ENCODE results near the gene CENPW.

CENPW gene

DNA sequence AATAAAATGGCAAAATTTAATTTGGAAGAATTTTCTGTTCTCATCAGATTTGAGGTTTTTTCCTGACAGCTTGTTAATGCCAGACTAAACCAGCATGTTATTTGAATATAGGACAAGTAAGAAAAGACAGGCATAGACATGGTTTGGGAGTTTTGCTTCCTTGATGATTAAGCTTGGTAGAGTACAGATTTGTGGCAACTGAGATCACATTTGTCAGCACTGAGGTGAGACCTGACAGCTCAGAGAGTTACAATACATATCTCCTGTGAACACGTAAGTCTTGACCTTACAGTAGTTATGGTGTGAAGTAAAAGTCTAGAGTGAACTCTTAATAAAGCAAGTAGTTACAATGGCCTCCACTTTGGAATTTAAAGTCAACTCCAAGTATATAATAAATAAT lies 34.5 kb downstream of the CENPW start:
- DNase-seq: no peak

GRCh38 chr6:126376682-126377081 lies 36.8 kb downstream of the CENPW start:
- DNase-seq: no peak

DNA sequence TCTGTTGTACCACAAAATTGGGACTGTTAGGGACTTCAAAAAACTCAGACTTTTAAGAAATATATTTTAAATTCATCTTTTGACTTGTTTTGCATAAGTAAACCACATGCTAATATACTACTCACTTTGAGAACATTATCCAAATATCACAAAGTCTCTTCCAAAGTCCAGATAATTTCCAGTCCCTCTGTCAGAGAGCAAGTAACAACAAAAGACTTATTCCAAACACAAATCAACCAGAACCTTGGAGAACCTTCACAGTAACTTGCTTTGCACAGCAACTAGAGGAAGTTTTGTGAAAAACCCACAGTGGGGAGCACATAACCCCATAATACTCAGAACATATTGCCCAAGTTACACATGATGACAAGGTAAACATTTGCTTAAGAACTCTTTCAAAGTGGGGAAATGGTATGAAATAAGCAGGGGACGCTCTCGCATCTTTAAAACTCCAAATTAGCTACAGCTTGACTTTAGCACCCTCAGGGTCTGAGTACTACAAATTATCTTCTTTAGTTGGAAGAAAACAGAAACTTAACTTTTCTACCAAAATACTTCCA lies 37.8 kb downstream of the CENPW start:
- no peak for DNase-seq

- no peak for DNase-seq
Measured at GRCh38 chr6:126380072-126380583, 40.2 kb downstream of the CENPW start.

DNA sequence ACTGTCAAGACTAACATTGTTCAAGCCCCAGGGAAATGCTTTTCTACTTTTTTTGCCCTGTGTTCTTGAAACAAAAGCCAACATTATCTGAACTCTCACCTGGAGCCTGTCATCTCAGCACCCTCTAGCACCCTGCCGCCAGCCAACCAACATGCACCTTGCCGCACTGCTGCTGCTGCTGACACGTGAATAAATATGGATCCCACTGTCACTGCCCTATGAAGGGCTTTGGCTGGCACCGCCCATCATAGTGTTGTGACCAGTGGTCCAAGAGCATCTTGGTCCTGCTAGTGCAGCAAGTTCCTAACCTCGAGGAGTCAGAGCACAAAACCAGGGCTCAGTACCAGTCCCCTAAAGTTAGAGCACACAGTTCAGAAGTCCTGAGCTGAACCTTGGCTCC lies 41.6 kb downstream of the CENPW start:
- no peak for DNase-seq

- DNase-seq: no peak
Measured at GRCh38 chr6:126383203-126383602, 43.3 kb downstream of the CENPW start.

DNA sequence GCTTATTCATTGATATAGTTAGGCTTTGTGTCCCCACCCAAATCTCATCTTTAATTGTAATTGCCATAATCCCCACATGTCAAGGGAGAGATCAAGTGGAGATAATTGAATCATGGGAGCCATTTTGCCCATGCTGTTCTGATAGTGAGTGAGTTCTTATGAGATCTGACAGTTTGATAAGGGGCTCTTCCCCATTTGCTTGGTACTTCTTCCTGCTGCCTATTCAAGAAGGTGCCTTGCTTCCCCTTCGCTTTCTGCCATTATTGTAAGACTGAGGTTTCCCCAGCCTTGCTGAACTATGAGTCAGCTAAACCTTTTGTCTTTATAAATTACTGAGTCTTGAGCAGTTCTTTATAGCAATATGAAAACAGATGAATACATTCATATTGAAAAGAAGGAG lies 45.6 kb downstream of the CENPW start:
- DNase-seq: no peak

DNA sequence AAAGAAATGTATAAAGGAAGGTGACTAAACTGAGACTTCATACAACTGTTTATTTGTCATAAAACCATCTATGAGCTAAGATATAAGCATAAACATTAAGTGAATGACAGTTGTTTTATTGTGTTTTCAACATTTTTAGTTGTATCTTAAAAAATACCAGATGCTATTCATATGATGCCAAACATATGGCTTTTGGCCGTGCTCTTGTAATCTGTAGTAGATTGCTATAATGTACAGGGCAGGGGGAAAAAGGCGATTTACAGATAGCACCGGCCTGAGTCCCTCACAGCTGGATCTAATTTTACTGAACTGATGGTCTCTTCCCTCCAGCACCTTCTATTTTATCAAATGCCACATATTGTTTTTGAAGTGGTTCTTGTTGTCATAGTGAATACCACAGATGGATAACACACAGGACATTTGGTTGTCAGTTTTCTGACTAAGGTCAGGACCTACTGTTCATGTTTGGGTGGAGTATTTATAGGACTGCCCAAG lies 48.2 kb downstream of the CENPW start:
- DNase-seq: no peak

GRCh38 chr6:126396131-126396530 lies 56.2 kb downstream of the CENPW start:
- DNase-seq: no peak

All from retina (tissue), 1 donor.